GM18505 (cell line): ENCODE data around the gene CD160.
"Not testable (repeated sequence)": the region's sequence is repeated elsewhere in the genome, so short reads cannot be mapped to it uniquely, and the experiment has no call there.

Source experiments
- ATAC-seq: cut with Tn5 transposase; IDR thresholded peaks from one replicate; pipeline ENCODE4 v1.9.1; 2021; ENCODE audit not compliant: unreplicated experiment
- POLR2A ChIP-seq: IDR thresholded peaks from 4 replicates; pipeline ENCODE4 v1.6.1; 2011; ENCODE audit warnings: borderline replicate concordance; ENCODE audit not compliant: insufficient read depth, insufficient read length; ENCODE audit errors: extremely low read depth

The CD160 gene

DNA sequence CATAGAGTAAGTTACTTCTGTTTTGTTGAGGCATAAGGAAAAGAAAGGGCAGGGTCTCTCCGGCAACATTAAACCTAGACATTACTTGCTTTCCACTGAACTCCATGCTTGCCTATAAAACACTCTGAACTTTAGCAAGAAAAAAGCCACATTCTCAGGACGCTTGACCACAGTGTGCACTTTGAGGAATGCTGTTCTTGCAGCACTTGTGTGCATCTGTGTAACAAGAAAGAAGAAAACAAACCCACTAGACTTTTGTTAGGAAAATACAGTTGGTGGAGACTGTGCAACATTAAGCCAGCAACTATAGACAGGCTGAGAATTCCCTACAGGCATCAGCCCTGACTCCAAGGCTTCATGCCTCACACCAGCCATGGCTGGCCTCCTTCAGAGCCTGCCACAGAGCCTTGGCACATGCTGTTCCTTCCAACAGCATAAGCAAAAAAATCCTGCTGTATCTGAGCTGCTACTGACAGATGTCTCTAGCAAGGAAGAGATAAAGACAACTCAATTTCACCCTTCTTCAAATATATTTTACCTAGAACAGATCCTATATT lies 17.9 kb upstream of the CD160 start:
- TF ChIP-seq POLR2A, result no peak
- no peak for ATAC-seq

DNA sequence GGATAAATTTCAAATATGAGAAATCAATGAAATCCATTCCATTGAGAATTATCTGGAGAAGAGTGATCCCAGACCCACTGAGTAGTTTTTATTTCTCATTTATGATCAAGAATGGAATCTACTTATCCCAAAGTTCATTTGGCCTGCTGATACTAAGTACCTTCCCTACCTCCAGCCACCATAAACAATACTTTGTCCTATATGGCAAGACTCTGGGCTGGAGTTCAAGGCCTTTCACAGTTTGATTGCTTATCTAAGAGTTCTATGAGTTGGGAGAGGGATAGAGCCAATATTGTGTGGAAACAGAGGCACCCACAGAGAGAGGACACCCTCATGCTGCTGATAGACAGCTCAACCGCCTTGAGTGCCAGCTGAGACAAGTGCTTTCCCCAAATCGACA lies 17.2 kb upstream of the CD160 start:
- no peak for TF ChIP-seq POLR2A
- ATAC-seq, result no peak

DNA sequence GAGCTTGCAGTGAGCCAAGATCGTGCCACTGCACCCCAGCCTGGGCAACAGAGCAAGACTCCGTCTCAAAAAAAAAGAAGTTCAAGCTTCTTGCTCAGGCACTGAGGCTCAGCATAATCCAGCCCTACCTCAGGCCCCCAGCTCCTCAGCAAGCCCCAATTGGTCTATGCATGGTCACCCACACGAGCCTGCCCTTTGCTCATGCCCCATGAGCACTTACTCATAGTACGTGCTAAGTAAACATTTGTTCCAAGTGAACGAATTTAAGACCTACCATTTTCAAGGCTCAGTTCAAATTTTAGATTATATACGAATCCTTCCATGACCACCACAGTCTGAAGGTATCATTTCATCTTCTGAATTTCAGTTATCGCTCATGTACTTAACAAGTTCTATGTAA lies 16.5 kb upstream of the CD160 start:
- no peak for TF ChIP-seq POLR2A
- no peak for ATAC-seq

DNA sequence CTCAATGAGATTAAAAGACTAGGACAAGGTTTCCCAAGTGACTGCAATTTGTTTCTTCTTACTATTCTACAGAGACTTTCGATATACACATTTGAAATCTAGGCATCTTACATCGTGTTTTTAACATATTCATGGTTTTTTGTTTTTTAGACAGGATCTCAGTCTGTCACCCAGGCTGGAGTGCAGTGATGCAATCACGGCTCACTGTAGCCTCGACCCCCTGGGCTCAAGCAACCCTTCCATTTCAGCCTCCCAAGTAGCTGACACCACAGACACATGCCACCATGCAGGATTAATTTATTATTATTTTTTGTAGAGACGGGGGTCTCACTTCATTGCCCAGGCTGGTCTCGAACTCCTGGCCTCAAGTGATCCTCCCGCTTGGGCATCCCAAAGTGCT lies 13.7 kb upstream of the CD160 start:
- no peak for ATAC-seq

DNA sequence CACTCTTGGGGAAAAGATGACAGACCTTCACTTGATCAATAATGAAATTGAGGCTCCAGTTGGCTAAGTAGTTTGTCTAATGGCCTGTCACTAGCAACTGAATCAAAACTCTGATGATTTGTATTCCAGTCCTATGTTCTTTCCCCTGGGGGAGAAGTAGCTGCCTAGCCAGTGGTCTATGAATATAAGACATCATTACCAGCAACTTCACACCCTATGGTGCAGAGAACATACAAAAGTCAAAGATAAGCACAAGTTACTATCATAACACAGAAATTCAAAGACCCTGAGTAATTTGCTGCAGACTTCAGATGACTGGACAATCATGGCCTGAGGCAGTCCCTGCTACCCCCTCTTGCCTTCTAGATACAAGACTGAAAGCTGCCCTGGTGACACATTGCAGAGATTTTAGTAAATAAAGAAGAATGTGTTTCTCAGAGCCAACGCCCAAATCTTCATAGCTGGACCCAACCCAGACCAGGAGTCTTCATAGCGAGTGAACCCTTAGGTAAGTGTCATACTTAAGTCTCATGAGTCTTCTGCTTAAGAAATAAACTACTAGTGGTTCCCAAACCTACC lies 13.1 kb upstream of the CD160 start:
- TF ChIP-seq POLR2A, result no peak
- no peak for ATAC-seq

More for the DNA sequence above, 13.7 kb upstream of the CD160 start:
- TF ChIP-seq POLR2A, result no peak

DNA sequence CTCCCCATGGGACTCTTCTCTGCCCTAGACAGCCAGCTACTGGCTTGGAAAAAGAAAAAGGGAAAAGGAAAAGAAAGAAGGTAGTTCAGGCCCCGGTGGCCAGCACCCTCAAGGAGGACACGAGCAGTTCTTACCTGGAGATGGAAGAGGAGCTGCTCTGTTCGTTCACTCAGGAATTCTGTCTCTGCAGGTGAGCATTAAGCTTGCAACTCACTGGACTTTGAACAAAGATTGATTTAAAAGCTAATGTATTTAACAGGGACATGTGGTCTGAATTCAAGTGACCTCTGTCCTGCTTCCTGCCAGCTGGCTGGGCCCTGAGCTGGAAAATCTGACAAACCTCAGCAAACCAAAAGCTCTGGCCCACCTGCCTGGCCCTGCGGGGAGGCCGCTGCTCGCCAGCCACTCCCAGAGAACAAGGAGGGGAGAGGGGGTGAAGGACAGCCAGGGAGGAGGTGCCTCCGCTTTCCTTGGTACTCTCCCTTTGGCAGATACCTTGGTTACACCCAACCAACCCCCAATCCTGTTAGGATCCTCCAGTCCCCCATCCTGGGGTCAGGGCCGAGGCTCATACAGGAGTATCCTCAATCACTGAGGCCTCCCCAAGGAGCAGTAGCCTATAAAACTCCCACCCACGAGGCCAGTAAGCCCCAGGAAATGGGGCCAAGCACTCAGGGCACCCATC lies 12.0 kb upstream of the CD160 start, which contains the start of gene PDZK1:
PDZK1 (minus strand) TSS at position 186 of the 685 bp plus-strand sequence. CDS start 19,347 bp downstream, outside the sequence.
- TF ChIP-seq POLR2A, result no peak

DNA sequence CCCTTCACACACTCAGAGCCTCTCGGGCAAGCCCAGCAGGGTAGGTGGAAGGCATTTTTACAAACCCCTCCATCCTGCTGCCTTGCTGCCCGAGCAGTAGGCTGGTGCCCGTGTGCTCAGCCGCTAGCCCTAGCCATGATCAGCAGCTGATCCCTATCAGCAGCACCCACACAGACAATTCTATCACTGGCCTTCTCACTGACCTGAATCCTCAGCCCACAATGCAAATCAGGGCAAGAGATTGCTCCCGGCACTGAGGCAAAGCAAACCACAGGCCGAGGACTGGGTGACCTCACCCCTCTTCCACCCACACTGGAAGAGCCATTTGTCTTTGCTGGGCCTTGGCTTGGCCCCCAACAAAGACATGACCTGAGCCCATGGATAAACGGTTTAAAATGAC lies 11.2 kb upstream of the CD160 start:
- TF ChIP-seq POLR2A, result no peak
- ATAC-seq, result no peak

More for the DNA sequence above, 12.0 kb upstream of the CD160 start, which contains the start of gene PDZK1:
- no peak for ATAC-seq

DNA sequence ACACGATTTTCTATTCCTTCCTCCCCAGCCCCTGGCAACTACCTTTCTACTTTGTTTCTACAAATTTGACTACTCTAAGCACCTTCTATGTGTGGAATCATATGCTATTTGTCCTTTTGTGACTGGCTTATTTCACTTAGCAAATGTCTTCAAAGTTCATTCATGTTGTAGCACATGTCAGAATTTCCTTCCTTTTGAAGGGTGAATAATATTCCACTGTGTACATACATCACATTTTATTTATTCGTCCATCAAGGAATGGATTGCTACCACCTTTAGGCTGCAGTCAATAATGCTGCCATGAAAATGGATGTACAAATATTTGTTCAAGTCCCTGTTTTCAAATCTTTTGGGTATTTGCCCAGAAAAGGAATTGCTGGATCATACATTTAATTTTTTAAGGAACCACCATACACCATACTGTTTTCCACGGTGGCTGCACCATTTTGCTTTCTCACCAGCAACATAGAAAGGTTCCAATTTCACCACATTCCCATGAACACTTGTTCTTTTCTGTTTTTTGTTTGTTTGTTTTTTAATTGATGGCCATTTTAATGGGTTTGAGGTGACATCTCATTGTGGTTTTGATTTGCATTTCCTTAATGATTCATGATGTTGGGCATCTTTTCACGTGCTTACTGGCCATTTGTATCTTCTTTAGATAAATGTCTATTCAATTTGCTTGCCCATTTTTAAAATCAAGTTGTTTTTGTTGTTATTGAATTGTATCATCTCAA lies 8.8 kb upstream of the CD160 start:
- TF ChIP-seq POLR2A, result no peak
- ATAC-seq, result no peak

DNA sequence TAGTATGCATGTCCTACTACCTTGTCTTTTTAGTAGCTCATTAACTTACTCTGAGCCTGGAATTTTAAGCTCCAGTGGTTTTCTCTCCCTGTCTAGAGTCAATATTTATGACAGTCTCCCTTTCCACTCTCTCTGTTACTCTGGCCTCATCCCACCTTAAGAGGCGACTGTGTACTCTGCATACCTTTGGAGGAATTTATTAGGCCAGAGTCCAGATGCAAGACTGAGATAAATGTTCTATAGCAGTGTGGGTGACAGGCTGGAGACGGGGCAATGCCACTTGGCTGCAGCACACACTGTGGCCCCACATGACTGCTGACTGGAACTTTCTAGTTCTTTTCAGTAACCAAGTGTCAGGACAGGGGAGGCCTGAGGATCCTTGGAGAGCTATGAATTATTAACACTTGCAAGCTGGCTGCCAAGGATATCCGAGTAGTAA lies 8.1 kb upstream of the CD160 start:
- TF ChIP-seq POLR2A, result no peak
- no peak for ATAC-seq

DNA sequence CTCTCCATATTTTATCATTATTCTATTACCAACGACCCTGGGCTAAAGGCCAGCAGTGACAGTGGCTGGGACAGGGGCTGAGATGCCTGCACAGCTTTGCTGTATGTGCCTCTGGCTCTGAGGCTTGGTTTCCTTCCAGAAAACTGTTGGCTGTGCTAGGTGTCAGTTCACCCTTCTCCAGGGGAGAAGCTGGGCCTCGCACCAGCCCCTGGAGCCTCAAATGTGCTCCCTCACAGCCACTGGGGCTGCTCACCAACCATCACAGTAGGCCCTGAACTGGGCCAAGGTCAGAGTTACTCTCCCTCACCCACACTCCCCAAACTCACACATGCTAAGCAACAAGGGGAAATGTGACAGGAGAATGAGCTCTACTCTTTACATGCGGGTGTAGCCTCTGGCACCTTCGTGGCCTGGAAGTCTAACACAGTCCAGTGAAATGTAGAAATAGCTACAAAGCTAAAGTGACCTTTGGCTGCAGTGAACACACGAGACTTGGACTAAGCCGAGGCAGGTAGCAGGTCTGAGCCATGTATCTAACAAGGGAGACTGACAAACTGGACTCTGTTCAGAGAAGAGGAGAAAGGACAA lies 4.7 kb upstream of the CD160 start:
- no peak for ATAC-seq
- no peak for TF ChIP-seq POLR2A

DNA sequence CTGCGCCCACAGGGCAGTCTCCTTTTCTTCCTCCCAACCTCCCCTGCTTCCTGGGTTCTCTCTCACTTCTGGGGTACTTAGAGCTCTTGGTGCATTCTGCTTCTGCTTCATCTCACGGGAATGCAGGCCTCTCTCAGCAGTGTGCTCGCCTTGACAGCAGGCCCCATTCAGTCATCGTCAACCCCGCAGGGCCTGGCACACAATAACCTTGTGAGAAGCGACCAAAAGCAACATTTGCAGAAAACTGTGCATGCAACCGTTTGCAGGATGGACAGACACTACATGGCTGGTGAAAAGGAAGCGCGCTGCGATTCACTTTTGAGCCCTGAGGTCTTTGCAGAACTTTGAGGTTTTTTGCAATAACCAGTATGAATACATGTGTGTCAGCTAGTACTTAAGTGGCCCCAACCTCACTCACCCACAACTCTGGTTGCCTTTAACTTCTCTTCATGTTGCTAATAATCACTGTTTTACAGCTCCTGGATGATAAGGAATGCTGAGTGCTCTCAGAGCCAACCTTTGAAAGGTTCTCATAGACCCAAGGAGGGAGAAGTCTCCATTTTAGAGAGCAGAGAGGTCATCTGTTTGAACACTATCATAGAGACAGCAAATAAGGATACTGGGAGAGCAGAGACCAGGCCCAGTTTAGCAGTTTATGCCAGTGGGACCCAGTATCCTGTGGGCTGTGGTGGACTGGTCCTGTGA lies 2.5 kb upstream of the CD160 start:
- no peak for TF ChIP-seq POLR2A
- ATAC-seq, result no peak

DNA sequence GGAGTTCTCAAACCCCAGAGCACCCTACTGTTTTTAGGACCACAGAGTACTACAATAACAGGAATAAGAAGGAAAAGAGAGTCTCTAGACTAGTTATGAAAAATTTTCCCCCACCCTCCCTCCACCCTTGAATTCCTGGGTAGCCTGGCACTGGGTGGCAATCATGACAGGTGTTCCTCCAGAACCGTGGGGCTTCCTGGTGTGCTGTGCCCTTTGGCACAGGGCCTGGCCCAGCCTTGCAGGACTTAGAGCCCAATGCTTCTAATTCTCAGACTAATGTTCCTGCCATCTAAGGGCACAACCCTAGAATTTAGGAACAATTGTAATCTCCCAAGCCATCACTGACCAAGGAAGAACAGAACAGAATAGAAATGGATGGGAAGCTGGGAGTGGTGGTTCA lies 1.5 kb upstream of the CD160 start:
- no peak for ATAC-seq
- TF ChIP-seq POLR2A, result no peak

DNA sequence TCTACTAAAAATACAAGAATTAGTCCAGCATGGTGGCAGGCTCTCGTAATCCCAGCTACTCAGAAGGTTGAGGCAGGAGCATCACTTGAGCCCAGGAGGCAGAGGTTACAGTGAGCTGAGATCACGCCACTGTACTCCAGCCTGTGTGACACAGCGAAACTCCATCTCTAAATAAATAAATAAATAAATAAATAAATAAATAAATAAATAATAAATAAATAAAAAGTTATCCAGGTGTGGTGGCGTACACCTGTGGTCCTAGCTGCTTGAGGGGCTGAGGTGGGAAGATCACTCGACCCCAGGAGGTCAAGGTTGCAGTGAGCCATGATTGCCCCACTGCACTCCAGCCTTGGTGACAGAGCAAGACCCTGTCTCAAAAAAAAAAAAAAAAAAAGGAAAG lies 834 bp upstream of the CD160 start:
- not testable (repeated sequence) for ATAC-seq

DNA sequence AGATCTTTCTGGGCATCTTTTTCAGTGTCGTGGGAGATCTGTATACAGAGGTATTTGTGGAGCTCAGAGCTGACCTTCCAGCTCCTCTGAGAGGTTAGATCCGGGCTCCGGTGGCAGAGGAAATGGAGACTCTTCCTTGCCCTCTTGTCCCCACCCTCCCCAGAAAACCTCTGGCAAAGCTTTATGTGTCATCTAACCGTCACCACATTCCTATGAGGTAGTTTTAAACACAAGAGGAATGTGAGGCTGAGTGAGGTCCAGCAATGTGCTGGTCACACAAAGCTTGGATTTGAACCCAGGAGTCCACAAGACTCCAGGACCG lies 1.2 kb downstream of the CD160 start:
- ATAC-seq, result no peak

More for the DNA sequence above, 1.2 kb downstream of the CD160 start:
- TF ChIP-seq POLR2A, result no peak
